Renal cortex interstitium (tissue), 11 donors: Measurements from ENCODE around the gene RPTOR. TPM values are rescaled to one million over a fixed set of nuclear protein-coding genes. Genes with fewer than 3 reads are reported as not detected.
"Not testable (repeated sequence)": the region's sequence is repeated elsewhere in the genome, so short reads cannot be mapped to it uniquely, and the experiment has no call there.

Experiments
- DNase-seq, 11 donors: peaks; one replicate each; pipeline ENCODE4 v3.0.0-alpha.2; 2013; ENCODE audit warnings: low read depth in 9 of 11, low spot score in 4 of 11; ENCODE audit errors: extremely low read depth in 1 of 11
- polyA plus RNA-seq, 3 donors: library from polyadenylated mRNA; unstranded; fragments of 120-200 nt; gene quantifications; one replicate each; pipeline ENCODE4 v1.2.1, GENCODE V29; 2013; ENCODE audit not compliant: insufficient read length in 3 of 3

The RPTOR gene
- polyA plus RNA-seq, 3 donors: 17.2 to 22.5 (median 21.4) TPM

DNA sequence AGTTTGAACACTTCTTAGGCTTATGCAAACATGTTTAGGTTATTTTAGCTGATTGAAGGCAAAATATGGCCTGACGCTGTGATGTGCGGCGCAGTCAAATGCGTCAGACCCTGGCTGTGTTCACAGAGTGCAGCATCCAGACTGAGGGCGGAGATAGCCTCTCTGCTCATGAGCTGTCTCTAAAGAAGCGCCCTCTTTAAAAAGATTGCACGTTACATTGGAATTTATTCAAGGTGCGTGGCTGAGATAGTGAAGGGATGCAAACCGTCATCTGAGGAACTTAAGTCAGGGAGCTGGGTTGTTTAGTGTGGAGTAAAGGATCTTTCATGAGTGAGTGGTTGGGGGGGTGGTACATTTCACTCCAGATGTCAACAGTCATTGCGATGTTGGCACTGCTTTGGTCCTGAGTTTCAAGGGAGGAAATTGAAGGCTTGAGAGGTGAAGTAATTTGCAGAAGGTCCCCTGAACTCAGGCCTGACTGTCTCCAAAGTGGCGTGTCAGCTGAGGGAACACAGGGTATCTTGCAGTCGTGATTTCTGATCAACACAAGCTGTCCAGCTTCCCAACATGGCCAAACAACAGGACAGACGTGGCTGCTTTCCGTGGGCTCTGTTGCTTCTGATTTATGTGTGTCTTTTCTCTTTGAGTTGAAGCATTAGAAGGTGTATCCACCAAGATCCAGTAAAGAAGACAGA, 33.4 kb downstream of the RPTOR start:
- no peak for DNase-seq

DNA sequence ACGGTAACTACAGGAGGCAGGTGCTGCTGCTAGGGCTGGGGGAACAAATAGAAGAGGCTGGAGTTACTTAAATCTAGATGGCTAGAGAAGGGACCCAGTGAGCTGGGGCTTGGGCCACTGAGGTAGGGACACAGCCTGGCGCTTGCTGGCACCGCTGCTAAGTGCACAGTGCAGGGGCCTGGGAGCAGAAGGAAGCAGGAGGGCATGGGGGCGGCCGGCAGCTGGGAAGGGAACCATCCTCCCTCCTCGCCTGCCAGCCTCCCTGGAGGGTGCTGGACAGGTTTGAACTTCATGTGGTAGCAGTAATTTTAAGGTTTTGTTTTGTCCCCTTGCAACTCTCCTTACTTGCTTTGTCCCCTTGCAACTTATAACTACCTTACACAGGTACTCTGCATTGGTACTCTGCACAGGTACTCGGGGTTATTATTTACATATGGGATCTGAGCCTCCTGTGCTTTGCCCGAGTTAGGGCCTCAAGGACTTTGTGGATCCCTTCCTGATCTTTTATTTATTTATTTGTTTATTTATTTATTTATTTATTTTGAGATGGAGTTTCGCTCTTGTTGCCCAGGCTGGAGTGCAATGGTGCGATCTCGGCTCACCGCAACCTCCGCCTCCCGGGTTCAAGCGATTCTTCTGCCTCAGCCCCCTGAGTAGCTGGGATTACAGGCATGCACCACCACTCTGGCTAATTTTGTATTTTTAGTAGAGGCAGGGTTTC, 34.2 kb downstream of the RPTOR start:
- DNase-seq: not testable (repeated sequence)

DNA sequence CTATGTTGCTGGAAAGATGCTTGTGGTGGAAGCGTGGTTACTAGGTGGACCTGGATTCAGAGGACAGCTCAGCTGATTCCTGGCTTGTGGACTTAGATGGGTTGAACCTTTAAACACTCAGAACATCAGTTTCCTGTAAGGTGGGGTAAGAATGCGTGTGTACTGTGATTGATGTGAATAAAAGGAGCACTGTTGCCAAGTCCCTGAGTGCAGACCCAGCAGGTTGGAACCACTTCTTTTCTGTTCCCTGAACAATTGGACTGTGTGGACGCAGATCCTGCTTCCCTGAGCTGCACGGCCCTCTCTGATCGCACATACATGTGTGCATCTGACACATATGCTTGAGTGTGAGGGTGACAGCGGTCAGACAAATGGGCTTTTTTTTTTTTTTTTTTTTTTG, 37.5 kb downstream of the RPTOR start:
- no peak for DNase-seq

DNA sequence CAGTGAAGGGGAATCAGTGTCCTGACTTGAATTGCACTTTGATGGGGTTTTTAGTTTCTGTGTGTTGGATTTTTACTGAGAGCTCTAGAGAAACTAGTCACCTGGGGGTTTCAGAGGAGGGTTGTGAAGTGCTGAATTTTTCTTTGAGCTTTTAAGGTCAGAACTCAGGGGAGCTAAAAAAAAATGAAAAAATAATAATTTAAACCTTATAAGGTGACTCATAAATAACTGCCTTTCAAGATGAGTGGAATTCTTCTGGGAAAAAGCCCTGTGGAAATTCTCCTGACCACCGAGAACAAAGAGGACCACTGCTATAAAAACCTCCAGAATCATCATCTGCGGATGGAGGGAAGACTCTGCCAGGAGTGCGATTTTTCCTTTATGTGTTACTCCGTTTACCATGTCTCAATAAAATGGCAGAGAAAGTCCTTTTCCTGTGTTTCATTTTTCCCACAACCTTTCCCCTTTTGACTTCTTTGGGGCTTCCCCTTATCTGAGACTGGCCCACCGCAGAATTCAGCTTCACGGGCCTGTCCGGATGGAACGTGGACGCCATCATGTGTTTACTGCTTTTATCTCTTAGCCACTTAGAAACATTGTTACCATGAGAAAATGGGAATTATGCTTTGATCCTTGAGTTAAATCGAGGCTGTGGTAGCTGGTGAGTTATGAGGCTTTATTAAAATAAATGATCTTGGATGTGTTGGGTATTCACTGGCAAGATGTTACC, 39.7 kb downstream of the RPTOR start:
- no peak for DNase-seq

DNA sequence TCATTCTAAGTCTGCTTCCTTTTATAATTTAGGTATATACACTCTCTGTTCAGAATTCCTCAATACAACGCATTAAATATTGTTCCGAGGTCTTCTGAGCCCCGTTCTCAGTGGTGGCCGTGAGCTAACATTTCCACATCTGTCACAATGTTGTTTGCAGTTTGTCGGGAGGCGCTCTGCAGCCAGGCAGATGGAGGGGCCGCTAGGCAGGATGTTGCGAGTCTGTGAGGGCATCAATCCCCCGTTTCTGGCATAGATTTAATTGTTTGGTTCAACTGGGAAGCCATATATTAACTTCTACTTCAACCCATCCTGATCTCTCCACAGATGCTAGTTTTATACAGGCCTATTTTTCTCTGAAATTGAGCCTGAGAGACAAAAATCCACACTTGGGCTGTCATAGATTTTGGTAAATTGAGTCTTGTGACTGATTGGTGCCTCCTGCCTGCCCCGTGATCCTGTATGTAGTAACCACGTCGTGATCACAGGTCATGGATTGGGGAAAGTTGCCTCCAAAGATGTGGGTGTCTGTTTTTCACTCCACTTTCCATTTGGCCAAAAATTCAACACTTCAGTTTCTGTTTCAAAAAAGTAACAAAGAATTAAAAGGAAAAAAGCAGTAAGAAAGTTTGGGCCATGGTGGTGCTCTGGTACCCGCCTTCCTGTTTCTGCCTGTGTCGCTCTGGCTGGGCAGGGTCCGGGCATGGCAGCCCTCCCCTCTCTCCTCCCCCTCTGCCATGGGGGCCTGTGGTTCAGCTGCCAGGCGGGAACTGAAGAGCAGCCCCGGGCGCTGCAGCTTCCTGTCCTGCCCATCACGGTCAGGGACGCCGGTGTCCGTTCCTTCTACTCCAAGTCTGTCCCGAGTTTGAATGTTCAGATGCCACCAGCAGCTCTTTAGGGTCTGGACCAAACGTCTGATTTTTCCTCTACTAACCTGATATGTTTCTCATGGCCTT, 41.5 kb downstream of the RPTOR start:
- no peak for DNase-seq

DNA sequence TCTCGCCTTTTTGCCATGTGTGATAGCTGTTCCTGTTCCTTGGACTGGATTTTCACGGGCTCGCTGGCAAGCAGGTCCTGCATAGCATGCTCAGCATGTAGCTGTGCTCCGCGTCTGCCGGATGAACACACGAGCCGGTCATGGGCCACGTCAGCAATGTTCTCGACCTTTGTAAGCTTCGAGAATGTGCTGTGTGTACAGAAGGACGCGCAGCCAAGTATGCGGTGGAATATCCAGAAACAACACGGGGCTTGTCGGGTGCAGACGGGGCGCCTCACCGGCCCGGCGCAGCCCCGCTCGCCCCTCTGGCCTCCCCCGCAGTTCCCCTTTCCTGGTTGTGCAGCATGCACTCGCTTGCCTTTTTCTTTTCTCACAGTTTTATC, 42.2 kb downstream of the RPTOR start:
- no peak for DNase-seq

DNA sequence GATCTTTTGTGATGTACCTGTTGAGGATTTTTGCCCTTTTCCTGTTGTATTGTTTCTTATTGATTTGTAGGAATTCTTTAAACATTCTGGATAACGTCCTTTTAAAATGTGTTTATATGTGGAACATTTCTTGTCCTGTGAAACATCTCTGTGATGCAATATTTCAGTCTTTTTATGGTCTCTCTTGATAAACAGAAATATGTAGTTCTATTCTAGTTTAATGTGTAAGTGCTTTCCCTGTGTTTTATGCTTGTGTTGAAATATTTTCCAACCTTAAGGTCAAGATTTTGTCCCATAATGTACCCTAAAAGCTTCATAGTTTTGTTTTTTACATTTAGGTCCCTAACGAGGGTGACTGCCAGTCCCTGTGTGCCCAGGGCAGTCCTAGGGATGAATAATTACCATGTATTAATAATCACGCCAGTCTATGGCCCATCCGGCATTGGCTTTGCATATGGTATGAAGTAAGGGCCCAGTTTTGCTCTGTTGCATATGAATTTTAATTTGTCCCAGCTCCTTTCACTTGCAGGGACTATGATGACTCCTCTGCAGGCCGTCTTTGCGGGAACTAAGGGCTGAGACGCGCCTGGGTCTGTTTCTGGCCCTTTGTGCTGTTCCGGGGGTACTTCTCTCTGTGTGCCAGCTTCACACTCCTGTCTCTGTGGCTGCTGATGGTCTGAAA, 44.2 kb downstream of the RPTOR start:
- DNase-seq: no peak

DNA sequence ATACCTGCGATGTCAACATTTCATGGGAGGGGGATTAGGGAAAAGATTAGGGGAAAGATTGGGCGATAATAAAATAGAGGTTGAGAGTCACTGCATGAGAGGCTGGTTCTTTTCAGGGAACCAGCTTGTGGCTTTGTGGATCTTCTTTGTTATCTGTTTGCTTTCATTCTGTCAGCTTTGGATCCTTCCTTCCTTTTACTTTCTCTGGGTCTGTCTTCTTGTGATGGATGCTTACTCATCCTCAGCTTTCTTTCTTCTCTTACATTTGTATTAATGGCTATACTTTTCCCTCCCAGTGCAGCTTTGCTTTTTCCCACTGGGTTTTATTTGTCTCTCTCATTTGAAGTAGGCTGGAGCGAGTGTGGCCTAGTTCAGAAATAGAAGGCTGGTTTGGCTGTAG, 47.1 kb downstream of the RPTOR start:
- no peak for DNase-seq

DNA sequence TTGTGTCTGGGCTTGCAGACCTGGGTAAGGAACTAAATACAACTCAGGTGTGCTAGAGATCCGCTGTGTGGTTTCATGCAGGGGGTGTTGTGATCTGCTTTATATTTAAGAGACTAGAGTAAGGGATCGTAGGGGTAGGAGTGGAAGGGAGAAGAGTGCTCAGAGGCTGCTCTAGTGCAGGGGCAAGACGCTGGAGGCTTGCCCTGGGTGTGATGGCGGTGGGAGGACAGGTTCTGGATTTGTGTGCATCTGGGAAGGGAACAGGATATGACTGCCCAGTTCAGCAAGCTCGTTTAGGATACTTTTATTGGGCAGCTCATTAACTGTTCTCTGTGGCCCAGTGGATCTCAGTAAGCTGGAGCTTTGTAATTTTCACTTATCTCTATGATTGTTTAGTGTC, 47.6 kb downstream of the RPTOR start:
- no peak for DNase-seq

DNA sequence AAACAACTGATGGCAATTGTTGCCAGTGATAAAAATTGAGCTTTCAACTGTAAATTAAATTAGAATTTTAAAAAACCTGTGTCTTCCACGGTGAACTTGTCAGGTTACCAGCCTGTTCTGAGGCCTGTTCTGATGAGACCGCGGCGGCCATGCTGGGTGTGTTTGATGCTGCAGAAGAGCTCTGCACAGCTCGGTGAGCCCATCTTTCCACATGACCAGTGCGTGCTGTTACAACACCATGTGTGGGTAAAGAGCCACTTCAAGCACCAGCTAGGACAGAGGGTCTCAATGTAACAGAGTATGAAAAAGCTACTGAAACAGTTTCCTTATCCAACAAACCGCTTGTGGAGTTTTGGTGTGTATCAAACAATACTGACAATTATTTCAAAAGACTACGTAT, 48.5 kb downstream of the RPTOR start:
- DNase-seq: no peak

DNA sequence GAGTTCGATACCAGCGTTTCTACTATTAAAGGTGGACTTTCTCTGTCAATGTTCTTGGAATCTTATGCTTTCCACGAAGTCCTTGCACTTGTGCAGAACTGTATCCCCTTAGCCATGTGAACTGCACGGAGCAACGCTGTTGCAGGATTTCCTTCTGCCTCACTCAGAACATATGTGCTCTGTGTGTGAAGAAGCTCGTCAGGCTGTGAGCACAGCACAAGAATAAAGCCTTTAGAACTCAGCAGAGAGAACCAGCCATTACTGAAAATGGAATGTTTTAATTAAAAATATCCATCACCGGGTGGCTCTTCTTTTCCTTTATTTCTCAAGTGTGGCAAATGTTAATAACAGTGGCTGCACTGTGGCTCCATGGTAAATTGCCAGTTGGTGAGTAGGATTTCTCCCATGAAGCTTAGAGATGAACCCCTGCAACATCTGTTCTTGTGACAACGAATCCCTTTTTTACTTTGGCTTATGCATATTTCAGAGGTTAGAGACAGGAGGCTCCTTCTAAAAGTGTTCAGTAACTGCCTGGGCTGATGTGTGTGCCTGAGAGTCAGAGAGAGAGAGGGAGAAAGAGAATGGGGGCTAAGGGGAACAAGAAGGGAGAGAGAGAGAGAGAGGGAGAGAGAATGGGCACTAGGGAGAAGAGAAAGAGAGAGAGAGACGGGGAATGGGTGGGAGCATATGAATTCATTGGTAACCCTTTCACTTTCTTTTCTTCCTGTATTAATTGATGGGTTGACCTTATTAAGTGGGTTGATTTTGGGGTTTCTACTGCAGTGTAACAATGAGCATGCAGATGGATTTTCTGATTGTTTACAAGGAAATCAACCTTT, 50.0 kb downstream of the RPTOR start:
- DNase-seq: no peak

DNA sequence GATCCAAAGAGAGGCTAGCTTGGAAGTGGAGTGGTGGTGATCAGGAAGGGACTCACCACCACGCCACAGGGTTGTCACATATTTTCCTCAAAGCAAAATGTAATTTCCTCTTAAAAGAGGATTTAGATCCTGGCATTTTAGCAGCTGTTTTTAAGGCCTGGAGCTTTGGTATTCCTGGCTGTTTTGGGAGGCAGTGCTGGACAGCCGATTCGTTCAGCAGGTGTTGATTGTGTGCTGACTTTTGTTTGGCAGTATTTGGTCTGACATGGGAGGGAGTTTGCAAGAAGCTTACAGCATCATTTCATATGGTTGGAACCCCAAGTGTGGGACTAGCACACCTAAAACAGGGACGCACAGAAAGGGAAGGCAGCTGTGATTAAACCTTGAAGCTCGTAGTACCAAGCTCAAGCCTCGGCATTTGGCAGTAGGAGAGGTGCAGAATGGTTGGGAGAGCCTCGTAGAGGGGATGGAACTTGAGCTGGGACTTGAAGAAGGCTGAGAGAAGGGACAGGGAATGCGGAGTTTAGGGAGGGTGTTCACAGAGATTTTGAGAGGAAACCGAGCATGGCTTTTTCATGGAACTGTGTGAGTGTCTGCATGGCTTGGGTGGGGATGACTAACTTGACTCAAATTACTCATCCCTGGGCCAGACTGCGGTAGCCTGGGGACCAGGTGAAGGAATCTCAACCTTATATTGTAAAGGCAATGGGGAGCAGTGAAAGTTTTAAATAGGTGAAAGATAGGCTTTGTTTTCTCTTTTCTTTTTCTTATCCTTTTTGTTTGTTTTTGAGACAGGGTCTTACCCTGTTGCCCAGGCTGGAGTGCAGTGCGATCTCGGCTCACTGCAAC, 52.3 kb downstream of the RPTOR start:
- DNase-seq: no peak

DNA sequence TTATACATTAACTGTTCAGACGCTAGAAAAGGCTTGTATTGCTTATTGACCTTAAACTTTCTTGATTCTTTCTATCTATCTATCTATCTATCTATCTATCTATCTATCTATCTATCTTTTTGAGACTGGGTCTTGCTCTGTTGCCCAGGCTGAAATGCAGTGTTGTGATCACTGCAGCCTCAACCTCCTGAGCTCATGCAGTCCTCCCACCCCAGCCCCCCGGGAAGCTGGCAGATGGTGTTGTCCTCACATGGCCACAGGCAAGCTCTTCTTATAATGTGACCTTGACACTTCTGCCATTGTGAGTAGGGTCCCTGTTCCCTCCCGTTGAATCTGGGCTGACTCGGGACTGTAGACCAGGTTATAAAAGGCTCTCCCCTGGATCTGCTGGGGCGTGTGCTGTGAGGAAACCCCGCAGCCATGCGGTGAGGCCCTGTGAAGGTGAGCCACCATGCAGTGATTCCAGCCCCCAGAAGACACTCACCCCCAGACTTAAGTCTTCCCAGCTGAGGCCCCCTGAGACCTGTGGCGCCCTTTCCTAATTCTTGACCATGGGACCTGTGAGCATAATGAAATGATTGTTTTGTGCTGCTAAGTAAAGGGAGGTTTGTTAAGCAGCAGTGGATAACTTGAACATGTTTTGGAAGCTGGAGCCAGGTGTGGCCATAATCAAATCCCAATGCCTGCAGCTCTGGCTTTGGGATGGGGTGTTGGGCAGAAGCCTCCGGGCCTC, 54.3 kb downstream of the RPTOR start:
- DNase-seq: no peak

DNA sequence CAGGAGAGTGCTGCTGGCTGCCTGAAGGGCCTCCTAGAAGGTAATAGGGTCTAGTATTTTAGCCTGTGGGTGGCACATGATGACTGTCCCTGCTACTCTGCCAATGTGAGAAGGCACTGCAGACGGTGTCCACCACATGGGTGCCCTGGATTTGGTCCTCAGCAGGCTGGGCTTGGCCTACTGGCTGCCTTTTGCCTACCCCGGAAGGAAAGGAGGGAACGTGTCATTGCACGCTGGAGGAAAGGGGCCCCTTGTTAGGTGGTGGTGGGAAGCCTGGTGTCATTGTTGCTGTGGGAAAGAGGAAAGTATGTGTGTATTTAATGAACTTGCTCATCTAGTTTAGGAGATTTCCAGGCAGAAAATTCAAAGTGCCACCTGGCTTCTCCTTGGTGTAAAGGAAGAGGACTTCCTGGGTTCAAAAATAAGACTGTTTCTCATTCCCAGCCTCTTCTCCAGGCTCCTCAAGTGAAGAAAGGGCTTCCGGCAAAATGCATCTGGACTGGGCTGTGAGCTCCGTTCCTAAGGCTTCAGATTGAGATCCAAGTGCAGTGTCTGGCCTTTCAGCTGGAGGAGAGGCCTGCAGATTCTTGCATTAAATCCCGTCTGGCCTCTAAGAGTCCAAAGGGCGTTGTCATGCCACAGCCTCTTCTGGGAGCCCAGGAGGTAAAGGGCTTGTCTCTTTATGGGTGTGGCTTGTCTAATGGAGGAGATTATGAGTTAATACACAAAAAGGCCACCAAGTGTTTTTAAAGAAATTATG, 55.1 kb downstream of the RPTOR start:
- DNase-seq: peak in 1 of 11 donors; percentile 35

DNA sequence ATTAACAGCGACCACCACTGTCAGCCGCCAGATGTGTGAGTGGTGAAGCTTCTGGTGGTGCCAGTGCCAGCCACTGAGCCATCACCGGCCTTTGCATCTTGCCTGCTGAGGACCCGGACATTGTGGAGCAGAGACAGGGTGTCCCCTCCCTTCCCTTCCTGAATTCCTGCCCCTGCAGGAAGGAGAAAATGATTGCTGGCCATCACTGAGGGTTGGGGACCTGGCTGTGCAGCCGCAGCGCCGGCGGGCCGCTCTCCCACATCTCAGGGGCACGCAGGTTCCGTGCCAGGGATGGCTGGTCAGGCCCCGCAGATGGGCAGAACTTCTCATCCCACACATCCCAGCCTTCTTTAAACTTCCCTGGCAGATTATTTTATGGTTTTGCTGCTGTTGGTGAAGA, 56.5 kb downstream of the RPTOR start:
- no peak for DNase-seq

DNA sequence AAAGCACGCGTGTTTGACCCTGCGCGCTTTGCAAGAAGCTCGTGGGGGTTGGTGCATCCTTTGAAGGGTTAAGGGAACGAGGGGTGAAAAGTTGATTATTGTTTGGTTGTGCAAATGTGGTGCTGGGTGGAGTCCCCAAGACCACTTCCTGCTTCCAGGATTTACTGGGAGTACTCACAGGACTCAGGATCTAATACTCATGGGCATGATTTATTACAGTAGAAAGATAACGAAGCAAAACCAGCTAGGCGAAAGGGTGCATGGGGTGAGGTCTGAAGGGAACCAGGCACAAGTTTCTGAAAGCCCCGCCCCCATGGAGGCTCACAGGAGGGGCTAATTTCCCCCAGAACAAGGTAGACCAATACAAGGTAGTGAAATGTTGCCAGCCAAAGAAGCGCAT, 58.8 kb downstream of the RPTOR start:
- DNase-seq: no peak
